Right atrium auricular region (tissue), 2 donors: ENCODE measurements around the gene LLGL1. TPM values are rescaled to one million over a fixed set of nuclear protein-coding genes. Genes with fewer than 3 reads are reported as not detected.

Experiments used
- DNase-seq: peaks from one replicate; pipeline ENCODE4 v3.0.0-alpha.2; 2019; ENCODE audit warnings: low spot score
- H3K27ac ChIP-seq, 2 donors: fragments of 200-600 bp; sonication (generic); 1 replicate in 1 of 2; 2 replicates in 1 of 2; pipeline ENCODE4 v1.5.1; 2016 to 2019
- H3K27me3 ChIP-seq, 2 donors: fragments of 200-600 bp; sonication (generic); one replicate each; pipeline versions ENCODE4 v1.5.1 to v1.6.0; 2017 to 2019
- H3K36me3 ChIP-seq: fragments of 200-600 bp; sonication (generic); one replicate; pipeline ENCODE4 v1.5.1; 2016
- H3K4me1 ChIP-seq, 2 donors: fragments of 200-600 bp; sonication (generic); one replicate each; pipeline versions ENCODE4 v1.5.1 to v1.6.0; 2017 to 2019
- H3K4me3 ChIP-seq, 2 donors: fragments of 200-600 bp; sonication (generic); 1 replicate in 1 of 2; 2 replicates in 1 of 2; pipeline ENCODE4 v1.5.1; 2017 to 2019; ENCODE audit warnings: mild to moderate bottlenecking in 1 of 2, moderate library complexity in 1 of 2
- H3K9me3 ChIP-seq, 2 donors: fragments of 200-600 bp; sonication (generic); one replicate each; pipeline ENCODE4 v1.5.1; 2019
- CTCF ChIP-seq, 2 donors: fragments of 200-600 bp; sonication (generic); IDR thresholded peaks; one replicate each; pipeline ENCODE4 v1.5.1; 2019; ENCODE audit warnings: antibody characterized with exemption in 2 of 2
- total RNA-seq, 2 donors: library from RNA; depleted of rRNA; stranded (reverse); fragments of >200 nt; gene quantifications; one replicate each; pipeline ENCODE4 v1.1.0, GENCODE V29; 2016

The LLGL1 gene
- total RNA-seq, 2 donors from 2014 or later, result 12.6 to 16.7 TPM

- Histone ChIP-seq H3K4me1 (no peaks in the 10 kb centered on the region), H3K27ac (no peak overlapping the region), H3K36me3 (peaks cover 50% of the 10 kb centered on the region), H3K27me3 (no peaks in the 10 kb centered on the region), H3K9me3 (no peaks in the 10 kb centered on the region), H3K4me3 (no peak overlapping the region)
- no peak for TF ChIP-seq CTCF (IDR thresholded peaks at IDR 0.05)
- DNase-seq, result no peak
These were observed 66.5 kb downstream of the LLGL1 start for GRCh38 chr17:18291718-18292540.

Other genes starting within 250 kb of the LLGL1 start
- 10 to 100 TPM; 11.1 to 47.0 TPM for gene ATPAF2, start 186.5 kb upstream of the LLGL1 start, total RNA-seq
- gene GID4, start 186.2 kb upstream of the LLGL1 start, total RNA-seq, result 10 to 100 TPM; 14.0 to 22.1 TPM
- 10 to 100 TPM; 18.2 to 27.7 TPM for gene DRG2, start 137.7 kb upstream of the LLGL1 start, total RNA-seq
- gene MYO15A, start 116.9 kb upstream of the LLGL1 start, total RNA-seq, result under 1 TPM in 1 of 2 donors, not detected in 1; 0.20 TPM
- gene ALKBH5, start 41.8 kb upstream of the LLGL1 start, total RNA-seq, result 100 to 1,000 TPM; 177 to 193 TPM
- gene FLII, start 33.1 kb downstream of the LLGL1 start, total RNA-seq, result 100 to 1,000 TPM; 232 to 306 TPM
- gene MIEF2, start 35.0 kb downstream of the LLGL1 start, total RNA-seq, result 10 to 100 TPM; 14.1 to 20.2 TPM
- 10 to 100 TPM; 12.6 to 18.8 TPM for gene TOP3A, start 89.4 kb downstream of the LLGL1 start, total RNA-seq
- 10 to 100 TPM; 11.1 to 11.4 TPM for gene SMCR8, start 89.7 kb downstream of the LLGL1 start, total RNA-seq
- 1 to 10 TPM; 5.1 to 8.5 TPM for gene SHMT1, start 137.9 kb downstream of the LLGL1 start, total RNA-seq
- gene EVPLL, start 152.1 kb downstream of the LLGL1 start, total RNA-seq, result not detected